Fibroblast of peridontal ligament (primary cell): ENCODE data around the gene EFCAB9.
"Not testable (repeated sequence)": the region's sequence is repeated elsewhere in the genome, so short reads cannot be mapped to it uniquely, and the experiment has no call there.

Experiments used
- DNase-seq: peaks from one replicate; pipeline ENCODE4 v3.0.0-alpha.2; 2010; ENCODE audit errors: extremely low read depth

Gene EFCAB9

GRCh38 chr5:172193872-172194271 is at the start of gene EFCAB9:
Gene EFCAB9, plus strand, starts transcription at chr5:172194172. Its CDS starts 1 bp downstream, at chr5:172194173.
- no peak for DNase-seq

GRCh38 chr5:172144291-172144815 is 49.6 kb upstream of the EFCAB9 start:
- peak; percentile 14 for DNase-seq

GRCh38 chr5:172144931-172145869 is 48.8 kb upstream of the EFCAB9 start:
- DNase-seq, result no peak

GRCh38 chr5:172145870-172146747 is 47.9 kb upstream of the EFCAB9 start:
- DNase-seq, result no peak

GRCh38 chr5:172146748-172147092 is 47.3 kb upstream of the EFCAB9 start:
- no peak for DNase-seq

GRCh38 chr5:172147857-172148256 is 46.1 kb upstream of the EFCAB9 start:
- no peak for DNase-seq

GRCh38 chr5:172148381-172148780 is 45.6 kb upstream of the EFCAB9 start:
- no peak for DNase-seq

- peak; percentile 57 for DNase-seq
These were observed 44.9 kb upstream of the EFCAB9 start for GRCh38 chr5:172149073-172149472.

- not testable (repeated sequence) for DNase-seq
These were observed 44.5 kb upstream of the EFCAB9 start for GRCh38 chr5:172149481-172149880.

GRCh38 chr5:172150514-172151425 is 43.2 kb upstream of the EFCAB9 start:
- peak; percentile 19 for DNase-seq

- DNase-seq, result no peak
These were observed 42.2 kb upstream of the EFCAB9 start for GRCh38 chr5:172151661-172152210.

GRCh38 chr5:172153695-172154094 is 40.3 kb upstream of the EFCAB9 start:
- no peak for DNase-seq

- not testable (repeated sequence) for DNase-seq
These were observed 38.9 kb upstream of the EFCAB9 start for GRCh38 chr5:172155101-172155500.

GRCh38 chr5:172156541-172156994 is 37.4 kb upstream of the EFCAB9 start:
- no peak for DNase-seq

- DNase-seq, result no peak
These were observed 35.0 kb upstream of the EFCAB9 start for GRCh38 chr5:172159016-172159415.

- no peak for DNase-seq
These were observed 33.5 kb upstream of the EFCAB9 start for GRCh38 chr5:172160506-172160905.

- peak; percentile 62 for DNase-seq
These were observed 31.5 kb upstream of the EFCAB9 start for GRCh38 chr5:172162323-172162986.

GRCh38 chr5:172162987-172163343 is 31.0 kb upstream of the EFCAB9 start:
- DNase-seq, result no peak

GRCh38 chr5:172163346-172163745 is 30.6 kb upstream of the EFCAB9 start:
- peak; percentile 21 for DNase-seq

- DNase-seq, result no peak
These were observed 29.2 kb upstream of the EFCAB9 start for GRCh38 chr5:172164769-172165212.
